NCI-H526 treated with DMSO at 0.1 percent for 48 hours (cell line): ENCODE results near the gene CHAMP1.
A peak's percentile ranks its signal among the peaks of the same experiment; 100 is the strongest.
"Not testable (repeated sequence)": the region's sequence is repeated elsewhere in the genome, so short reads cannot be mapped to it uniquely, and the experiment has no call there.

Experiments used
- DNase-seq: peaks from one replicate; lab custom pipeline; 2025; lab: John Stamatoyannopoulos, UW

The CHAMP1 gene

GRCh38 chr13:114334305-114335053 lies 20.2 kb downstream of the CHAMP1 start:
- no peak for DNase-seq

DNA sequence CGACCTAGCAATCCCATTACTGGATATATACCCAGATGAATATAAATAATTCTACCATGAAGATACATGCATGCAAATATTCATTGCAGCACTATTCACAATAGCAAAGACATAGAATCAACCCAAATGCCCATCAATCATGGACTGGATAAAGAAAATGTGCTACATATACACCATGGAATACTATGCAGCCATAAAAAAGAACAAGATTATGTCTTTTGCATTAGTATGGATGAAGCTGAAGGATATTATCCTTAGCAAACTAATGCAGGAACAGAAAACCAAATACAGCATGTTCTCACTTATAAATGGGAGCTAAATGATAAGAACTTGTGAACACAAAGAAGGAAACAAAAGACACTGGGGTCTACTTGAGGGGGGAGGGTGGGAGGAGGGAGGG lies 22.2 kb downstream of the CHAMP1 start:
- DNase-seq, result not testable (repeated sequence)

DNA sequence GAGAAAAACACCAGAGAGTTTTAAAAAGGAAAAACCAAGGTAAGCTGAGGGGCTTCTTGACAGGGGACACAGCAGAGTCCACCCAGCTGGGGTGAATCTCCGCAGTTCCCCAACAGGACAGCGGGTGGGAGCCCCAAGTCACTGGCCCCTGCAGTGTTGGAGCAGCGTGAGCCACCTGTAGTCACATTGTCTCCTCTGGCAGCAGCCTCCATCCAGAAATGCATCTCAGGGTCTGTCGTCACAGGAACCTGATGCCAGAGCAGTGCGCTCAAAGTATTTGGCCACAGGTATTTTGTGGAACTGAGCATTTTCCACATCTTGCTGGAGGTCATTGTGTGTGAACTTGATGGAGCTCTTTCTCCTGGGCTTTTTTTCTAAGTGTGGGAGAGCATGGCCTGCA lies 24.7 kb downstream of the CHAMP1 start:
- no peak for DNase-seq

- DNase-seq, result peak; percentile 43
Measured at GRCh38 chr13:114339857-114340534, 25.7 kb downstream of the CHAMP1 start.

DNA sequence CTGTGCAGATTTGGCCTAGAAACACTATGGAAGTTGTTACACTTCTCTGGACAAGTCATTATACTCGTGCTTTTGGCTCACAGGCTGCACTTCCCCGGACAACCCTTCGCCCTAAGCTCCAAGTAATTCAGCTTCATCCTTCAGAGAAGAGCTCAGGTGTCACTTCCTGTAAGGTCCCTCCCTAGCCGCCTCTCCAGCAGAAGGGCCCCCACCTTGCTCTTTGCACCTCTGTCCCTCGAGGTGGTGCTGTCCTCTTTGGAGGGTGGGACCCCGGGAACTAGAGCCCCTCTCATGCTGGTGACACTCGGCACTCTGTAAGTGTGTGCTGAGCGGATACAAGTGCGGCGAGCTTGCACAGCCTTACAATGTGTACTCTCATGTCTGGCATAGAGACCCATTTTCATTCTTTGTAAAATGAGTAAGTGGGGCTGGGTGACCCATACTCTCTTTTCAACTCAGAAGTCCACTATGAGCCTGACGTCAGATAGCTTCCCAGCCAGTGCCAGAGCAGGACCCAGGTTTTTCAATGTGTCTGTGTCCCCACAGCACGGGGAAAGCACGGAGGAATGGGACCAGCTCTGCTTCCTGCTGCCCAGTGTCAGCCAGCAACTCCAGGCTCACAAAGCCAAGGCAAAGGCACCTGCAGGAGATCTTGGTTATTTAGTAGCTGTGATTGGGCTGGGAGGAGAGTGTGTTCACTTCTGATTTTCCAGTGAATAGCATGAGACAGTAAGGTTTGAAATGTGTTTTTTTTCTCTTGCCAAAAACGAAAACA lies 26.9 kb downstream of the CHAMP1 start:
- no peak for DNase-seq

- not testable (repeated sequence) for DNase-seq
Measured at GRCh38 chr13:114347256-114347655, 33.0 kb downstream of the CHAMP1 start.

GRCh38 chr13:114352763-114353162 lies 38.5 kb downstream of the CHAMP1 start:
- not testable (repeated sequence) for DNase-seq

DNA sequence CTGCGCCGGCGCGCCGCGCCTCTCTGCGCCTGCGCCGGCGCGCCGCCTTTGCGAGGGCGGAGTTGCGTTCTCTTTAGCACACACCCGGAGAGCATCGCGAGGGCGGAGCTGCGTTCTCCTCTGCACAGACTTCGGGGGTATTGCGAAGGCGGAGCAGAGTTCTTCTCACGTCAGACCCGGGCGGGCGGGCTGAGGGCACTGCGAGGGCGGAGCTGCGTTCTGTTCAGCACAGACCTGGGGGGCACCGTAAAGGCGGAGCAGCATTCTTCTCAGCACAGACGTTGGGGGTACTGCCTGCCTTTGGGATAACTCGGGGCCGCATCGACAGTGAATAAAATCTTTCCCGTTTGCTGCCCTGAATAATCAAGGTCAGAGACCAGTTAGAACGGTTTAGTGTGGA lies 39.1 kb downstream of the CHAMP1 start:
- not testable (repeated sequence) for DNase-seq
